Smooth muscle cell (in vitro differentiated cells): ENCODE data around the gene AIFM1. TPM values are rescaled to one million over a fixed set of nuclear protein-coding genes. Genes with fewer than 3 reads are reported as not detected.

Experiments used
- DNase-seq: peaks from one replicate; lab custom pipeline; 2025; ENCODE audit not compliant: unreplicated experiment; lab: John Stamatoyannopoulos, UW
- H2AFZ ChIP-seq: fragments of 200-600 bp; sonication (generic); 2 replicates; pipeline ENCODE4 v1.6.0; 2016; ENCODE audit warnings: antibody characterized with exemption, low read depth, mild to moderate bottlenecking
- H3F3A ChIP-seq: fragments of 200-600 bp; sonication (generic); 2 replicates; pipeline ENCODE4 v1.6.0; 2017; ENCODE audit warnings: antibody characterized with exemption, low read depth
- H3K27ac ChIP-seq: fragments of 200-600 bp; sonication (generic); 2 replicates; pipeline ENCODE4 v1.5.1; 2016; ENCODE audit warnings: low read depth, mild to moderate bottlenecking
- H3K27me3 ChIP-seq: fragments of 200-600 bp; sonication (generic); 2 replicates; pipeline ENCODE4 v1.6.1; 2016; ENCODE audit warnings: low read depth, mild to moderate bottlenecking
- H3K36me3 ChIP-seq: fragments of 200-600 bp; sonication (generic); 2 replicates; pipeline ENCODE4 v1.5.1; 2016; ENCODE audit warnings: low read depth
- H3K4me1 ChIP-seq: fragments of 200-600 bp; sonication (generic); 2 replicates; pipeline ENCODE4 v1.5.1; 2016; ENCODE audit warnings: low read depth
- H3K4me2 ChIP-seq: fragments of 200-600 bp; sonication (generic); 2 replicates; pipeline ENCODE4 v1.6.0; 2016; ENCODE audit warnings: mild to moderate bottlenecking
- H3K4me3 ChIP-seq: fragments of 200-600 bp; sonication (generic); 2 replicates; pipeline ENCODE4 v1.5.1; 2016; ENCODE audit warnings: mild to moderate bottlenecking
- H3K79me2 ChIP-seq: fragments of 200-600 bp; sonication (generic); 2 replicates; pipeline ENCODE4 v1.6.0; 2016; ENCODE audit warnings: low read depth, mild to moderate bottlenecking
- H3K9ac ChIP-seq: fragments of 200-600 bp; sonication (generic); 2 replicates; pipeline ENCODE4 v1.6.0; 2016; ENCODE audit warnings: low read depth
- H3K9me3 ChIP-seq: fragments of 200-600 bp; sonication (generic); replicated peaks from 2 replicates; pipeline ENCODE4 v1.5.1; 2016; ENCODE audit warnings: low read depth
- H4K20me1 ChIP-seq: fragments of 200-600 bp; sonication (generic); 2 replicates; pipeline ENCODE4 v1.6.0; 2016; ENCODE audit warnings: low read depth
- WGBS: methylation state at CpG from one replicate; pipeline ENCODE4 v1.1.7; 2016; ENCODE audit warnings: low lambda C conversion rate; 5-methylcytosine and 5-hydroxymethylcytosine counted together
- polyA plus RNA-seq: library from polyadenylated mRNA; unstranded; fragments of >200 nt; fragmentation: Nextera tagmentation; extraction: Ambion mirVana; gene quantifications from 2 replicates; pipeline ENCODE4 v1.2.1, GENCODE V29; 2016
- total RNA-seq: library from RNA; depleted of rRNA; stranded (reverse); fragments of >200 nt; gene quantifications from 2 replicates; pipeline ENCODE4 v1.2.3, GENCODE V29; 2014
- TF ChIP-seq, protein P1 (sequence below): fragments of 200-600 bp; sonication (generic); IDR thresholded peaks from 2 replicates; pipeline ENCODE4 v1.5.1; 2017; ENCODE audit warnings: borderline replicate concordance, mild to moderate bottlenecking, antibody characterized with exemption; ENCODE audit not compliant: insufficient read depth, poor library complexity, severe bottlenecking

Gene AIFM1
- total and polyA plus RNA-seq, 2 experiments from 2014 or later, result 35.8 to 39.0 TPM

DNA sequence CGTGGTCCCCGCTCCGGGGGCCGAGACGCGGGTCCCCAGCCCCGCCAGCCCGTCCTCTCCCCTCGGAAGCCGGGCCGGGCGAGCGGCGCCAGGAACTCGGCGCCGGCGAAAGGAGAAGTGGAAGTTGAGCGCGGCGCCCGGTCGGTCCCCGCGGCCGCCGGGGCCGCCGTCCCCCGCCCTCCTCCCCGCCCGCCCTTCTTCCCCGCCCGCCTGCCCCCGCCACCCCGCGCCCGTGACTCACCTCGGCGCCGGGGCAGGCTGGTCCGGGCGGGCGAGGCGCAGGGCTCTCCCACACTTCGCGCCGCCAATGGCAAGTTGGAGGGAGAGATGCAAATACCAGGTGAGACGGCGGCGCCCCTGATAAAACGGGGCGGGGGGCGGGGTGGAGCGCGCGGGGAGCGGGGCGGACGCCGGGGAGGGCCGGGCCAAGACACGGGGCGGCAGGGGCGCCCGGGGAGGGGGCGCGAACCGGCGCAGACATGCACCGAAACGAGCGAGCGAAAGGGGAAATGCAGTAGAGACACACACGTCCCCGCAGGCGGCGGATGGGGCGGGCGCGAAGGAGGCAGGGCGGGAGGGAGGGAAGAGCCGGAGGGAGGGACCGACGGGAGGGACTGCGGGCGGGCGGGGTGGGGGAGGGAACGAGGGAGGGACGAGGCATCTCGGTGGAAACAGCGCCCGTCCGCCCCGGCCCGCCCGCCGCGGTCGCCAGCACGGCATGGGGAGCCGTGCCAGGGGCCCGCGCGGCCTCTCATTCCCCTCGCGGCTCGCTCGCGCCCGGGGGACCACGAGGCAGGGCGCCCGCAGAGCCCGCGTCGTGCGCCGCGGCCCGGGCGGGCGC lies 55.0 kb downstream of the AIFM1 start, which contains the start of gene ELF4:
TSS of gene ELF4 (minus strand) at position 119 of the 841 bp plus-strand sequence. CDS start 29,167 bp downstream, outside the sequence.
- Histone ChIP-seq H3K36me3 (no peaks in the 10 kb centered on the region), H3K4me1 (peaks cover 4% of the 10 kb centered on the region), H3K4me3 (peak within 1 kb of the TSS; percentile 76), H3K27ac (peak within 1 kb of the TSS; percentile 88), H3K9me3 (no peaks in the 10 kb centered on the region), H2AFZ (no peak within 1 kb of the TSS), H3K9ac (peak within 1 kb of the TSS; percentile 94), H3K4me2 (peak within 1 kb of the TSS; percentile 85), H4K20me1 (peaks cover 22% of the 10 kb centered on the region), H3K27me3 (no peaks in the 10 kb centered on the region), H3F3A (no peaks in the 10 kb centered on the region), H3K79me2 (peaks cover 10% of the 10 kb centered on the region)
- peak; percentile 8 for DNase-seq
- TF ChIP-seq, protein P1, sequence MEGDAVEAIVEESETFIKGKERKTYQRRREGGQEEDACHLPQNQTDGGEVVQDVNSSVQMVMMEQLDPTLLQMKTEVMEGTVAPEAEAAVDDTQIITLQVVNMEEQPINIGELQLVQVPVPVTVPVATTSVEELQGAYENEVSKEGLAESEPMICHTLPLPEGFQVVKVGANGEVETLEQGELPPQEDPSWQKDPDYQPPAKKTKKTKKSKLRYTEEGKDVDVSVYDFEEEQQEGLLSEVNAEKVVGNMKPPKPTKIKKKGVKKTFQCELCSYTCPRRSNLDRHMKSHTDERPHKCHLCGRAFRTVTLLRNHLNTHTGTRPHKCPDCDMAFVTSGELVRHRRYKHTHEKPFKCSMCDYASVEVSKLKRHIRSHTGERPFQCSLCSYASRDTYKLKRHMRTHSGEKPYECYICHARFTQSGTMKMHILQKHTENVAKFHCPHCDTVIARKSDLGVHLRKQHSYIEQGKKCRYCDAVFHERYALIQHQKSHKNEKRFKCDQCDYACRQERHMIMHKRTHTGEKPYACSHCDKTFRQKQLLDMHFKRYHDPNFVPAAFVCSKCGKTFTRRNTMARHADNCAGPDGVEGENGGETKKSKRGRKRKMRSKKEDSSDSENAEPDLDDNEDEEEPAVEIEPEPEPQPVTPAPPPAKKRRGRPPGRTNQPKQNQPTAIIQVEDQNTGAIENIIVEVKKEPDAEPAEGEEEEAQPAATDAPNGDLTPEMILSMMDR, result no peak
- 29% methylated on average over 15 of the region's 123 CpGs for WGBS

DNA sequence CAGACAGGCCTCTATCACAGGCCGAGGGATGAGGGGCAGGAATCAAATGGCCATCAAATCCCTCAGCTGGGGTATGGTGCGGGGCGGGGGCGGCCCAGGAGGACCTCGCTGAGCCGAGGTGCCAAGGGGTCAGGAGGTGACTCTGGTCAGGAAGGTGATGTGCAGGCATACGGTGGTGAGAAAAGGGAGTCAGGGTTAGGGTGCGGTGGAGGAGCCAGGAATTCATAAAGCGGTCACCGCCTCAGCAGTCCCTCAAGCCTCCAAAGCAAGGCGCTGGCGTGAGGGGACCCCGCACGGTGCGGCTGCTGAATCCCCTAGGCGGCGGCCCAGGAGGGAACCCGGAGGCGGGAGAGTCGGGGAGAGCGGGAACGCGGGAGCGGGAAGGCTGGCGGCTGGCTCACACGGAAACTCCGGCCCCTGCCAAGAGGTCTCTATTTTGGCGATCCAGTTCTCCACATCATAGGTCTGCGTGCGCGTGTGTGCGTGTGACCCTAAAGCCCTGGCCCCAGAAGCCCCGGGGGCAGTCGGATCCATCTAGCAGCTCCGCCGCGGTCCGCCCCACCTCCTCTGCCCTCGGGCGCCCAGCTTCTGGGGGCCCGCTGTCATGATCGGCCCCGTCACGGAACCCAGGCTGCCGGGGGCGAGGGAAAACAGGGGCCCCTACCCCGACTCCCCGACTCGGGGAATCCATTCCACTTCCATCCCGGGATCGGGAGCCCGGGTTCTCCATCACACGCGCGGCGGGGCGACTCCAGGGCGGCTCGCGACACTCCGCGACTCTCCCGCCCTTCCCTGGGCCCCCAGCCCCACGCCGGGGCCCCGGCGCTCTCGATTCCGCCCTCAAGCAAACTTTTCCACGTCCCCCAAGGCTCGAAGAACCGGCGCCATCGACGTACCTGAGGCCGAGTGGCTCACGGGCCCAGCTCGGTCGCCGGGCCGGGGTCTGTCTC lies 55.9 kb downstream of the AIFM1 start:
- WGBS, result 44% methylated on average over 69 of the region's 81 CpGs
- no peaks in the 10 kb centered on the region for H3K36me3 ChIP-seq
- peaks cover 4% of the 10 kb centered on the region for H3K4me1 ChIP-seq
- H3K4me3 ChIP-seq, result peak overlapping the region; percentile 76
- peak overlapping the region; percentile 88 for H3K27ac ChIP-seq
- H3K27me3 ChIP-seq, result no peaks in the 10 kb centered on the region
- H3K9ac ChIP-seq, result peak overlapping the region; percentile 94
- H3K9me3 ChIP-seq, result no peaks in the 10 kb centered on the region
- no peaks in the 10 kb centered on the region for H3F3A ChIP-seq
- H3K79me2 ChIP-seq, result peaks cover 10% of the 10 kb centered on the region
- H2AFZ ChIP-seq, result no peak overlapping the region
- DNase-seq, result no peak
- peaks cover 29% of the 10 kb centered on the region for H4K20me1 ChIP-seq
- peak overlapping the region; percentile 85 for H3K4me2 ChIP-seq
- TF ChIP-seq, protein P1, result no peak

DNA sequence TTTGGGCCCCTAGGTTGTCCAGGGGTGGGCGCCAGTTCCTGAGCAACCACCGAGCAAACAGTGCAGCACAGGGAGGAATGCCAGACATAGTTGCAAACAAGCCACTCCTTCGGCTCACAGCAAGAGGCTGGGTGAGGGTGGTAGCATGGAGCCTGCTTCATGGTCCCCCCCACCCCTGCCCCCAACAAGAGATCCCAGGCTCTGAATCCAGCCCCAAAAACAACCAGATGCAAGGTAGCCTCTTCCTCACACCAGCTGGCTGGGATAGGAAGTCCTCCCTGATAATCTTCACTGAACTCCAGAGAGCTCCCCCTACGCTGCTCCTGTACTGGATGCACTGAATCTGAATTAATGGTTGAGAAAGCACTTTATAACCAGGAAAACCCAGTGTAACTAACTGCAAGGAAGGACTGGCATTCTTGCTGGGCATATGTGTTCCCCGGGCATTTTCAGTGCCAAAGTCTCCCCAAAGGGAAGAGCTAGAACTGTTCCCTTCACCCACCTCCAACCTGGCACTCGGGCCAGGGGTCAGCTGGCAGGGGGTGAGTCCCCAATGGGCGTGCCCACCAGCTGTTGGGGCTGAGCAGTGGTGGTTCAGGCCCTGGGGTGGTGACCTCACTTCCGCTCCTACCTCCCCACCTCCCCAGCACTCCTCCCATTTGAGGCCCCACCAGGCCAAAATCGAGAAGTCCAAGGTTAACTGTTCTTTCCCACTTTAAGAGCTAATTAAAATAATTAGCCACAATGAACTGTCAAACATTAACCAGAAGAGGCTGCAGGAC lies 56.8 kb downstream of the AIFM1 start:
- no peaks in the 10 kb centered on the region for H3K36me3 ChIP-seq
- H2AFZ ChIP-seq, result no peak overlapping the region
- no peaks in the 10 kb centered on the region for H3K27me3 ChIP-seq
- peak overlapping the region; percentile 94 for H3K9ac ChIP-seq
- peaks cover 4% of the 10 kb centered on the region for H3K4me1 ChIP-seq
- H3K27ac ChIP-seq, result peak overlapping the region; percentile 88
- H3K79me2 ChIP-seq, result peaks cover 17% of the 10 kb centered on the region
- DNase-seq, result no peak
- no peaks in the 10 kb centered on the region for H3F3A ChIP-seq
- H3K4me3 ChIP-seq, result peak overlapping the region; percentile 76
- peak overlapping the region; percentile 85 for H3K4me2 ChIP-seq
- peaks cover 36% of the 10 kb centered on the region for H4K20me1 ChIP-seq
- TF ChIP-seq, protein P1, result no peak
- WGBS, result 65% methylated on average over 9 of the region's 9 CpGs
- no peaks in the 10 kb centered on the region for H3K9me3 ChIP-seq
